Stimulated activated CD4-positive, alpha-beta T cell treated with anti-CD3 and anti-CD28 coated beads, Interleukin-1b, Interleukin-23, amount 100 ng/mL, for 1 hour (primary cell): ENCODE data around the gene GPR139.

Experiments used
- DNase-seq, 2 donors: peaks; one replicate each; pipeline ENCODE4 v3.0.0-alpha.2; 2020; ENCODE audit warnings: low read depth in 2 of 2

GPR139 gene

GRCh38 chr16:20053336-20053735 is 20.4 kb downstream of the GPR139 start:
- no peak for DNase-seq

- DNase-seq = no peak
Measured at GRCh38 chr16:20051611-20052010, 22.1 kb downstream of the GPR139 start.

- DNase-seq = no peak
Measured at GRCh38 chr16:20051147-20051546, 22.5 kb downstream of the GPR139 start.

GRCh38 chr16:20049831-20050230 is 23.9 kb downstream of the GPR139 start:
- no peak for DNase-seq

GRCh38 chr16:20045886-20046285 is 27.8 kb downstream of the GPR139 start:
- no peak for DNase-seq

GRCh38 chr16:20042848-20043247 is 30.8 kb downstream of the GPR139 start:
- DNase-seq = no peak

- DNase-seq = no peak
Measured at GRCh38 chr16:20041924-20042596, 31.6 kb downstream of the GPR139 start.

GRCh38 chr16:20040011-20040410 is 33.7 kb downstream of the GPR139 start:
- no peak for DNase-seq

- DNase-seq = no peak
Measured at GRCh38 chr16:20029611-20030010, 44.1 kb downstream of the GPR139 start.

GRCh38 chr16:20026361-20027072 is 47.2 kb downstream of the GPR139 start:
- no peak for DNase-seq

GRCh38 chr16:20023190-20023589 is 50.5 kb downstream of the GPR139 start:
- DNase-seq = no peak

- no peak for DNase-seq
Measured at GRCh38 chr16:20020976-20021375, 52.7 kb downstream of the GPR139 start.

GRCh38 chr16:20020083-20020482 is 53.6 kb downstream of the GPR139 start:
- DNase-seq = no peak

- DNase-seq = no peak
Measured at GRCh38 chr16:20016234-20016633, 57.5 kb downstream of the GPR139 start.

GRCh38 chr16:20004931-20005330 is 68.8 kb downstream of the GPR139 start:
- no peak for DNase-seq

GRCh38 chr16:20002936-20003335 is 70.8 kb downstream of the GPR139 start:
- no peak for DNase-seq

- DNase-seq = no peak
Measured at GRCh38 chr16:20001856-20002707, 71.6 kb downstream of the GPR139 start.

- DNase-seq = no peak
Measured at GRCh38 chr16:19997734-19998133, 76.0 kb downstream of the GPR139 start.

- DNase-seq = no peak
Measured at GRCh38 chr16:19997264-19997663, 76.4 kb downstream of the GPR139 start.

- DNase-seq = no peak
Measured at GRCh38 chr16:19994466-19995170, 79.1 kb downstream of the GPR139 start.

- DNase-seq = no peak
Measured at GRCh38 chr16:19991614-19992013, 82.1 kb downstream of the GPR139 start.

- DNase-seq = no peak
Measured at GRCh38 chr16:19984135-19984534, 89.6 kb downstream of the GPR139 start.
